ENCODE measurements around the gene TSTD2.
"Not testable (repeated sequence)": the region's sequence is repeated elsewhere in the genome, so short reads cannot be mapped to it uniquely, and the experiment has no call there.

The TSTD2 gene

DNA sequence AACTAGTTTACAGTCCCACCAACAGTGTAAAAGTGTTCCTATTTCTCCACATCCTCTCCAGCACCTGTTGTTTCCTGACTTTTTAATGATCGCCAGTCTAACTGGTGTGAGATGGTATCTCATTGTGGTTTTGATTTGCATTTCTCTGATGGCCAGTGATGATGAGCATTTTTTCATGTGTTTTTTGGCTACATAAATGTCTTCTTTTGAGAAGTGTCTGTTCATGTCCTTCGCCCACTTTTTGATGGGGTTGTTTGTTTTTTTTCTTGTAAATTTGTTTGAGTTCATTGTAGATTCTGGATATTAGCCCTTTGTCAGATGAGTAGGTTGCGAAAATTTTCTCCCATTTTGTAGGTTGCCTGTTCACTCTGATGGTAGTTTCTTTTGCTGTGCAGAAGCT, 51.6 kb downstream of the TSTD2 start:
- H3K36me3 ChIP-seq (ENCODE audit: control insufficient read depth, low read depth, low read length); H3K27ac ChIP-seq (ENCODE audit: low read length); H3K4me1 ChIP-seq (ENCODE audit: control insufficient read depth, low read depth, low read length): not testable (repeated sequence)

DNA sequence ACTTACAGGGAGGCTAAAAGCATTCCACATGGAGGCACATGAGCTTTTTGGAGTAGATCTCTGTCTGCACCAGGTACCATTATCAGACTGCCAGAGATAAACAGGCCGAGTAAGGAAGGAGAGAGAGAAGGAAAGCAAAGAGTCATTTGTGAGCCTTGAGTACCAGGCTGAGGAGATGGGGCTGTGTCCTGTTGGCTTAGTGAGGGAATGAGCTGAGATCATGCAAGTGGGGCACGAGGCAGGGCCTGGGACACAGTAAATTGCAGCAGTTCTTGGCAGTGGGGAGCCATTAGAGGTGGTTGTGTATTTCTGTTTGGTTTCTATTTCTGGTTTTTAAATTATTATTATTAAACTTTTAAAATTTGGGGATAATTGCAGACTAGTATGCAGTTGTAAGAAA, 53.3 kb downstream of the TSTD2 start:
- H3K9ac ChIP-seq (ENCODE audit: low read length) = no peak overlapping the region
- no peak overlapping the region for H3K27ac ChIP-seq (ENCODE audit: low read length)
- H3K4me1 ChIP-seq (ENCODE audit: control insufficient read depth, low read depth, low read length) = no peaks in the 10 kb centered on the region
- H3K9me3 ChIP-seq (ENCODE audit: control insufficient read depth, low read depth, low read length) = no peaks in the 10 kb centered on the region
- no peak overlapping the region for H3K4me3 ChIP-seq (ENCODE audit: low read length)
- H3K27me3 ChIP-seq (ENCODE audit: control insufficient read depth, insufficient read depth, low read length) = no peaks in the 10 kb centered on the region
- H3K36me3 ChIP-seq (ENCODE audit: control insufficient read depth, low read depth, low read length) = no peaks in the 10 kb centered on the region

More for the DNA sequence above, 51.6 kb downstream of the TSTD2 start:
- H3K9ac ChIP-seq (ENCODE audit: low read length); H3K9me3 ChIP-seq (ENCODE audit: control insufficient read depth, low read depth, low read length); H3K4me3 ChIP-seq (ENCODE audit: low read length); H3K27me3 ChIP-seq (ENCODE audit: control insufficient read depth, insufficient read depth, low read length): not testable (repeated sequence)

DNA sequence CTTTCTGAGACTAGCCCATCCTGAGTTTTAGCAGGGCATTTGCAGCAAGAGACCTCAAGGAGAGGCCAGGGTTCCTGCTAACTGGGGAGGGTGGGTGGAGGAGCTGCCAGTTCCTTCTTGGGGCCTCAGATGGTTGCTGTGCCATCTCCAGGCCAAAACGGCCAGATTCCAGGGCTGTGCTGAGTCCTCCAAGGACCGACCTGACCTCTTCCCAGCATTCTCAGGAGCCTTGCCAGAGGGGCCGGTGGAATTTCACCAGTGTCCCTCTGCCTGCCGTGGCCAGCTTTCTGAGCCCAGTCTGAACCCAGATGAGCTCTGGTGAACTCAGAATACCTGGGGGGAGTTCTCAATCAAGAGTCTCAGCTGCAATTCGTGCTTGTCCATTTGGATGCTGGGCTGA, 54.3 kb downstream of the TSTD2 start:
- no peaks in the 10 kb centered on the region for H3K27me3 ChIP-seq (ENCODE audit: control insufficient read depth, insufficient read depth, low read length)
- H3K4me3 ChIP-seq (ENCODE audit: low read length) = no peak overlapping the region
- no peaks in the 10 kb centered on the region for H3K4me1 ChIP-seq (ENCODE audit: control insufficient read depth, low read depth, low read length)
- H3K36me3 ChIP-seq (ENCODE audit: control insufficient read depth, low read depth, low read length) = no peaks in the 10 kb centered on the region
- H3K27ac ChIP-seq (ENCODE audit: low read length) = no peak overlapping the region
- no peak overlapping the region for H3K9ac ChIP-seq (ENCODE audit: low read length)
- no peaks in the 10 kb centered on the region for H3K9me3 ChIP-seq (ENCODE audit: control insufficient read depth, low read depth, low read length)

DNA sequence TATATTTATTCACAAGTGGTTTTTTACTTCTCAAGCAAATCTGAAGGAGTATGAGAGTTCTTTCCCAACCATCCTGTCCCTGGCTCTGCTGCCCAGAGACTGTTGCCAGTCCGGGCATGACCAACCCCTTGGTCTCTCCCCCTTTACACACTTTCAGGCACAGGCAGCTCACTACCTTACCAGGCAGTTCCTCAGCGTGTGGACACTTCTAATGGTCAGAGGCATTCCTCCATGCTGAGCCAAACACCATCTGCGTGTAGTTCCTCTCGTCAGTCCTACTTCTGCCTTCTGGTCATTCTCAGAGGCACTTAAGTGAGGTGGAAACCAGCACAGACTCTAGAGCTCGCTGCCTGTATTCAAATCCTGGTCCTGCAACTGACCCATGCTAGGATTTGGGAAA, 56.1 kb downstream of the TSTD2 start:
- H3K4me3 ChIP-seq (ENCODE audit: low read length) = no peak overlapping the region
- no peak overlapping the region for H3K27ac ChIP-seq (ENCODE audit: low read length)
- H3K4me1 ChIP-seq (ENCODE audit: control insufficient read depth, low read depth, low read length) = no peaks in the 10 kb centered on the region
- H3K9me3 ChIP-seq (ENCODE audit: control insufficient read depth, low read depth, low read length) = no peaks in the 10 kb centered on the region
- H3K9ac ChIP-seq (ENCODE audit: low read length) = no peak overlapping the region
- no peaks in the 10 kb centered on the region for H3K36me3 ChIP-seq (ENCODE audit: control insufficient read depth, low read depth, low read length)
- no peaks in the 10 kb centered on the region for H3K27me3 ChIP-seq (ENCODE audit: control insufficient read depth, insufficient read depth, low read length)

DNA sequence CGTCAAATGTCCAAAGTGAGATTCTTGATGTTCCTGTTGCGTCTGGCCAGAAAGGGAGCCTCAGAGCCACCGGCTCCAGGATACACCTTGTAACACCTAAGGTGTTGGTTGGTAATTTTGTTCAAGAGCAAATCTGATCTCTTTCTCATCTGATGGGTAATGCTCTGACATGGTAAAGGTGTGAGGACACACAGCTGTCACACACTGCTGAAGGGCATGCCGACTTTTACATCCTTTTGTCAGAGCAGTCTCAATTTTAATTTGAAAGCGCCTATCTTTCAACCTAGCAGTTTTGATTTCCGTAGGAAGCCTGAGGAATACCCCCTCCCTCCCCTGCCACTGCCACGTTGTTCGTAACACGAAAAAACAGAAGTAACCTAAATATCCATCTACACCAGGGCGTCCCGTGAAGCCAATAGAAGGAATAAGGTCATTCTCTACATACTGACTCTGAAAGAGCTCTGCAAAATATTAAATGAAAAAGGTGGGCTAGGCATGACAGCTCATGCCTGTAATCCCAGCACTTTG, 57.4 kb downstream of the TSTD2 start:
- no peaks in the 10 kb centered on the region for H3K36me3 ChIP-seq (ENCODE audit: control insufficient read depth, low read depth, low read length)
- no peaks in the 10 kb centered on the region for H3K27me3 ChIP-seq (ENCODE audit: control insufficient read depth, insufficient read depth, low read length)
- H3K9ac ChIP-seq (ENCODE audit: low read length) = no peak overlapping the region
- no peaks in the 10 kb centered on the region for H3K4me1 ChIP-seq (ENCODE audit: control insufficient read depth, low read depth, low read length)
- no peak overlapping the region for H3K4me3 ChIP-seq (ENCODE audit: low read length)
- no peak overlapping the region for H3K27ac ChIP-seq (ENCODE audit: low read length)
- H3K9me3 ChIP-seq (ENCODE audit: control insufficient read depth, low read depth, low read length) = no peaks in the 10 kb centered on the region

DNA sequence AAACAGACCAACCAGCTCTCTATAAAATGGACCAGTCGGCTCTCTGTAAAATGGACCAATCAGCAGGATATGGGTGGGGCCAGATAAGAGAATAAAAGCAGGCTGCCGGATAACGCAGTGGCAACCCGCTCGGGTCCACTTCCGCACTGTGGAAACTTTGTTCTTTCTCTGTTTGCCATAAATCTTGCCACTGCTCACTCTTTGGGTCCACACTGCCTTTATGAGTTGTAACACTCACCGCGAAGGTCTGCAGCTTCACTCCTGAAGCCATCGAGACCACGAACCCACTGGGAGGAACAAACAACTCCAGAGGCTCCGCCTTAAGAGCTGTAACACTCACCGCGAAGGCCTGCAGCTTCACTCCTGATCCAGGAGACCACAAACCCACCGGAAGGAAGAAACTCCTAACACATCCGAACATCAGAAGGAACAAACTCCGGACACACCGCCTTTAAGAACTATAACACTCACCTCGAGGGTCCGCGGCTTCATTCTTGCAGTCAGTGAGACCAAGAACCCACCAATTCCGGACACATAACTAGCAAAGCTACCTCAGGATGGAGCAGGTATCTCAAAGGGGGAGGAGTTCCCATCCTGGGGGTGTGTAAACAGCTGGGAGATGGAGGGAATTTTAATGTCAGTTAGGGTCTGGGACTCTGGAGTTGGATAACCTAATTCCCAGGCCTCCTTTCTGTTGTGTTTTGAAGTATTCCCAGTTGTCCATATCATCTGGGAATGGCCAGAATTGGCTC, 58.1 kb downstream of the TSTD2 start:
- not testable (repeated sequence) for H3K4me3 ChIP-seq (ENCODE audit: low read length); H3K9ac ChIP-seq (ENCODE audit: low read length); H3K27ac ChIP-seq (ENCODE audit: low read length); H3K4me1 ChIP-seq (ENCODE audit: control insufficient read depth, low read depth, low read length); H3K27me3 ChIP-seq (ENCODE audit: control insufficient read depth, insufficient read depth, low read length); H3K9me3 ChIP-seq (ENCODE audit: control insufficient read depth, low read depth, low read length); H3K36me3 ChIP-seq (ENCODE audit: control insufficient read depth, low read depth, low read length)

DNA sequence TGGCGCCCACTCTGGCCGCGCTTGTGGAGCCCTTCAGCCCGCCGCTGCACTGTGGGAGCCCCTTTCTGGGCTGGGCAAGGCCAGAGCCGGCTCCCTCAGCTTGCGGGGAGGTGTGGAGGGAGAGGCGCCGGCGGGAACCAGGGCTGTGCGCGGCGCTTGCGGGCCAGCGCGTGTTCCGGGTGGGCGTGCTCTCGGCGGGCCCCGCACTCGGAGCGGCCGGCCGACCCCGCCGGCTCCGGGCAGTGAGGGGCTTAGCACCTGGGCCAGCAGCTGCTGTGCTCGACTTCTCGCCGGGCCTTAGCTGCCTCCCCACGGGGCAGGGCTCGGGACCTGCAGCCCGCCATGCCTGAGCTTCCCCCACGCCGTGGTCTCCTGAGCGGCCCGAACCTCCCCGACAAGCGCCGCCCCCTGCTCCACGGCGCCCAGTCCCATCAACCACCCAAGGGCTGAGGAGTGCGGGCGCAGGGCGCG, 59.0 kb downstream of the TSTD2 start:
- H3K9ac ChIP-seq (ENCODE audit: low read length); H3K36me3 ChIP-seq (ENCODE audit: control insufficient read depth, low read depth, low read length); H3K9me3 ChIP-seq (ENCODE audit: control insufficient read depth, low read depth, low read length); H3K4me1 ChIP-seq (ENCODE audit: control insufficient read depth, low read depth, low read length); H3K4me3 ChIP-seq (ENCODE audit: low read length); H3K27me3 ChIP-seq (ENCODE audit: control insufficient read depth, insufficient read depth, low read length); H3K27ac ChIP-seq (ENCODE audit: low read length): not testable (repeated sequence)

DNA sequence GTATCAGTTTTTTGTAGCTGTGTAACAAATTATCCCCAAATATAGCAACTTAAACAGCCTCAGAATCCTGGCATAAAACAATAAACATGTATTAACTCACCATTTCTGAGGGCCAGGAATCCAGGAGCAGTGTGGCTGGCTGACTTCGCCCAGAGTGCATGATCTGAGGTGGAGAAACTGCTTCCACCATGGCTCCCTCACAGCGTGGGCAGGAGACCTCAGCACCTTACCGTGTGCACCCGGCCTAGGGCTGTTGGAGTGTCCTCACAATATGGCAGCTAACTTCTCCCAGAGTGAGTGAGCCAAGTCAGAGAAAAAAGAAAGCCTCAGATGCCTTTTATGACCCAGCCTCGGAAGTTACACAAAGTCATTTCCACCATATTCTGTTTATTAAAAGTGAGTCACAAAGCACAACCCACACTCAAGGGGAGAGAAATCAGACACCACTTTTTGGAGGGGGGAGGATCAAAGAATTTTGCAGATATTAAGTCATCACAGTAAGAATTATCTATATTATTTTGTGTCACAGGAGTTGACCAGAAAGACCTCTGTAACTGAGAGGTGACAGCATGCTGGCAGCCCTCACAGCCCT, 59.6 kb downstream of the TSTD2 start:
- no peaks in the 10 kb centered on the region for H3K9me3 ChIP-seq (ENCODE audit: control insufficient read depth, low read depth, low read length)
- no peaks in the 10 kb centered on the region for H3K36me3 ChIP-seq (ENCODE audit: control insufficient read depth, low read depth, low read length)
- H3K27ac ChIP-seq (ENCODE audit: low read length) = no peak overlapping the region
- no peaks in the 10 kb centered on the region for H3K4me1 ChIP-seq (ENCODE audit: control insufficient read depth, low read depth, low read length)
- H3K27me3 ChIP-seq (ENCODE audit: control insufficient read depth, insufficient read depth, low read length) = no peaks in the 10 kb centered on the region
- H3K4me3 ChIP-seq (ENCODE audit: low read length) = no peak overlapping the region
- no peak overlapping the region for H3K9ac ChIP-seq (ENCODE audit: low read length)

DNA sequence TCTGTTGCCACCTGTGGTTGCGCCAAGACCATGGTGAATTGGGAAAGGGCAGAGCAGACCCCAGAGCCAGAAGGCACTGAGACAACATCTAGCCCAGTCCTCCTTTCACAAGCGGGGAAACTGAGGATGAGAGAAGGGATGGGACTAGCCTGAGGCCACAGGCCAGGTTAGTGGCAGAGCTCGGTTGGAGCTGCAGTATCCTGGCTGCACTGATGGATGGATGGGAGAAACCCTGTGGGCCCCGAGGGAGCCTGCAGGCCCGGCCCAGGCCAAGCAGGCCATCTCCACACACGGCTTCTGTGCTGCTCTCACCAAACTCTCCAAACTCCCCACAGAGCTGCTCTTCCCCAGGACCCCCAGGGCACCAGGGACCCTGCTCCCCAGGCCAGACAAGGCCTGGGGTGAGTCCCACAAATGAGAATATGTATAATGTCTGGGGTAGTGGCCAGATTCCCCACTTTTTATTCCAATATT, 60.2 kb downstream of the TSTD2 start:
- Histone ChIP-seq H3K36me3 (ENCODE audit: control insufficient read depth, low read depth, low read length) (no peaks in the 10 kb centered on the region), H3K27ac (ENCODE audit: low read length) (no peak overlapping the region), H3K9me3 (ENCODE audit: control insufficient read depth, low read depth, low read length) (no peaks in the 10 kb centered on the region), H3K9ac (ENCODE audit: low read length) (no peak overlapping the region), H3K4me3 (ENCODE audit: low read length) (no peak overlapping the region), H3K4me1 (ENCODE audit: control insufficient read depth, low read depth, low read length) (no peaks in the 10 kb centered on the region), H3K27me3 (ENCODE audit: control insufficient read depth, insufficient read depth, low read length) (no peaks in the 10 kb centered on the region)

DNA sequence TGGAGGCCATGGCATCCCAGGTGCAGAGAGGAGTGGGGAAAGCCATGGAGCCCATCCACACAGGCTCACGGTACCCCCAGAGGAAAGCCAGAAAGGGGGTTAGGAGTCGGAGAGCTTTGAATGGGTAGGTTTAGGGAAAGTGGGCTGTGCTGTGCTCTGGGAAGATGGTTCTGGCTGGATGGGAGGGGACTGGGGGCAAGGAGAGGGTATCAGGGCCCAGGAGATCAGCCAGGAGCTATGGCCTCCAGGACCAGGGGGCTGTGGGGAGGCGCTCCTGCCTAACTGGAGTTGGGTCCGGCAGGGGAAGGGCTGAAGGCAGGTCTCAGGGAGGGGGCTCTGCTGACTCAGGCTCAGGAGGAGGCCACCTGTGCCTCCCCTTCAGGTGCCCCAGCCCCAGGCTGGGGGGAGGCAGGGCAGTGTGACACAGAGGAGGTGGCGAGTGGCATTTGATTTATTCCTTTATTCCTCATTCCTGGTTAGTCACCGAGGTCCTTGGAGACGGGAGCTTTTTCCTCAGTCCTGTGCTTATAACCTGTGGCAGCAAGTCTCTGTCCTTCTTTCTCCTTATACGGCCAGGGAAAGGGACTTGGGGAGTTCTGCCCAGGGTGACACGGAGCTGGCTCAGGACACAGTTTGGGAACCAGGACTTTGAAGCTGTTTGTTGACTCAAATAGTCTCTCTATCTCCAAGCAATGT, 60.8 kb downstream of the TSTD2 start:
- Histone ChIP-seq H3K9me3 (ENCODE audit: control insufficient read depth, low read depth, low read length) (no peaks in the 10 kb centered on the region), H3K36me3 (ENCODE audit: control insufficient read depth, low read depth, low read length) (no peaks in the 10 kb centered on the region), H3K27me3 (ENCODE audit: control insufficient read depth, insufficient read depth, low read length) (no peaks in the 10 kb centered on the region), H3K9ac (ENCODE audit: low read length) (no peak overlapping the region), H3K4me3 (ENCODE audit: low read length) (no peak overlapping the region), H3K27ac (ENCODE audit: low read length) (no peak overlapping the region), H3K4me1 (ENCODE audit: control insufficient read depth, low read depth, low read length) (no peaks in the 10 kb centered on the region)

DNA sequence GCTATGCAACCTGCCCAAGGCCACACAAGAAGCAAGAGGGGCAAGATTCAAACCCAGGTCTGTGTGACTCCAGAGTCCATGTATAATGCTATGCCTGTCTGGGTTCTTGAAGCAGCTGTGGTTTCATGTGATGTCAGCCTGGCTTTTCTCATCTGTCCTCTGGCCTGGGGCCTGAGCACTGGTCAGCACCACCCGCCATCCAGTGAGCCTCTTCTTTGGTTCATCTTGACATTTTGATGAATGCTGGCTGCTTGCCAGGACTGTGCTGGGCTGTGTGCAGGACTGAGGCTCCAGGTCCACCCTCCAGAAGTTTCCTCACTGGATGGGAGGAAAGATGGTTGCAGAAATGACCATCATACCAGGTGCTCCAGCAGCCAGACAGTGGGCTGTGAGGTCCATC, 61.5 kb downstream of the TSTD2 start:
- H3K4me1 ChIP-seq (ENCODE audit: control insufficient read depth, low read depth, low read length) = no peaks in the 10 kb centered on the region
- H3K27ac ChIP-seq (ENCODE audit: low read length) = no peak overlapping the region
- no peaks in the 10 kb centered on the region for H3K36me3 ChIP-seq (ENCODE audit: control insufficient read depth, low read depth, low read length)
- no peak overlapping the region for H3K9ac ChIP-seq (ENCODE audit: low read length)
- no peak overlapping the region for H3K4me3 ChIP-seq (ENCODE audit: low read length)
- H3K9me3 ChIP-seq (ENCODE audit: control insufficient read depth, low read depth, low read length) = no peaks in the 10 kb centered on the region
- H3K27me3 ChIP-seq (ENCODE audit: control insufficient read depth, insufficient read depth, low read length) = no peaks in the 10 kb centered on the region
